Measurements from ENCODE around the gene TMEM138. TPM values are rescaled to one million over a fixed set of nuclear protein-coding genes. Genes with fewer than 3 reads are reported as not detected.

TMEM138 gene
- total RNA-seq, 1 experiment from 2014 or later = 43.6 TPM

- Histone ChIP-seq H3K23me2 (ENCODE audit: insufficient read length, low read depth, low read length, poor library complexity, severe bottlenecking) (no peaks in the 10 kb centered on the region), H2AK5ac (ENCODE audit: insufficient read length, low read length) (no peak overlapping the region), H3K23ac (ENCODE audit: insufficient read length, low read depth, low read length) (no peak overlapping the region), H3K4me1 (ENCODE audit: insufficient read depth, low read length) (no peaks in the 10 kb centered on the region), H3K79me1 (ENCODE audit: insufficient read depth, low read depth, low read length, poor library complexity, severe bottlenecking) (peaks cover 4% of the 10 kb centered on the region), H2BK5ac (ENCODE audit: insufficient read length, low read length) (no peak overlapping the region), H2BK120ac (ENCODE audit: low read depth, low read length, poor library complexity, severe bottlenecking) (no peak overlapping the region), H2AFZ (ENCODE audit: low read length) (no peak overlapping the region), H3K9ac (ENCODE audit: extremely low read depth, insufficient read length, low read length) (no peak overlapping the region), H3K14ac (ENCODE audit: insufficient read depth, low read length) (no peak overlapping the region), H3K18ac (ENCODE audit: insufficient read length, low read depth, low read length) (no peak overlapping the region), H3K79me2 (ENCODE audit: insufficient read depth, low read length) (no peaks in the 10 kb centered on the region), H3K27ac (ENCODE audit: insufficient read length, low read depth, low read length) (no peak overlapping the region), H3K56ac (ENCODE audit: insufficient read length, low read depth, low read length) (no peak overlapping the region), H3T11ph (ENCODE audit: low read length) (no peak overlapping the region), H4K8ac (replicated peaks; ENCODE audit: insufficient read length, low read depth, low read length) (no peak overlapping the region), H3K9me3 (ENCODE audit: control insufficient read depth, low read depth, low read length) (no peaks in the 10 kb centered on the region), H2BK20ac (ENCODE audit: low read depth, low read length, poor library complexity, severe bottlenecking) (no peak overlapping the region), H2BK15ac (ENCODE audit: low read depth, low read length) (no peak overlapping the region), H4K5ac (ENCODE audit: insufficient read length, low read depth, low read length) (no peak overlapping the region), H3K4ac (ENCODE audit: low read depth, low read length) (no peak overlapping the region), H3K4me2 (ENCODE audit: insufficient read depth, insufficient read length, low read length) (no peak overlapping the region), H3K27me3 (ENCODE audit: insufficient read depth, low read length) (no peaks in the 10 kb centered on the region), H4K91ac (ENCODE audit: insufficient read length, low read depth, low read length) (no peak overlapping the region), H2BK12ac (ENCODE audit: insufficient read length, low read depth, low read length) (no peak overlapping the region), H4K20me1 (ENCODE audit: control insufficient read depth, insufficient read depth, insufficient read length) (no peaks in the 10 kb centered on the region)
- no peak overlapping the region for H3K27ac Mint-ChIP-seq
- no peak for TF ChIP-seq CTCF (conservative IDR thresholded peaks at IDR 0.05)
- peaks cover 55 to 97% (median 95%) of the 10 kb centered on the region in 3 experiments for H3K36me3 Mint-ChIP-seq (ENCODE audit: insufficient read depth in 1 of 3, low read depth in 3 of 3)
- no CpG with 5 or more reads among the region's 6 CpGs for WGBS (ENCODE audit: extremely low coverage, insufficient read length, low lambda C conversion rate)
- H3K4me1 Mint-ChIP-seq = no peaks in the 10 kb centered on the region; a peak in 1 of 4 replicates
- DNase-seq = no peak
- no peak overlapping the region for H3K4me3 Mint-ChIP-seq
- no peaks in the 10 kb centered on the region for H3K9me3 Mint-ChIP-seq
- H3K27me3 Mint-ChIP-seq (ENCODE audit: low read depth) = no peaks in the 10 kb centered on the region
These were observed 53.2 kb downstream of the TMEM138 start for GRCh38 chr11:61415381-61415780.
